SK-N-SH treated with all-trans-retinoic acid at 6 μM for 48 hours (cell line): Measurements from ENCODE around the gene PPARD.

Experiments used
- CSDC2 ChIP-seq: fragments of 250-450 bp; sonication (Bioruptor Pico); IDR thresholded peaks from 2 replicates; pipeline ENCODE4 v1.5.0; 2020; ENCODE audit warnings: mild to moderate bottlenecking, moderate library complexity
- GLIS3 ChIP-seq: fragments of 250-450 bp; sonication (Bioruptor Pico); IDR thresholded peaks from 2 replicates; pipeline ENCODE4 v1.5.0; 2020; ENCODE audit warnings: mild to moderate bottlenecking, moderate library complexity
- ZC3H10 ChIP-seq: fragments of 250-450 bp; sonication (Bioruptor Pico); IDR thresholded peaks from 2 replicates; pipeline ENCODE4 v1.5.1; 2021; ENCODE audit warnings: mild to moderate bottlenecking, moderate library complexity
- ZFP3 ChIP-seq: fragments of 250-450 bp; sonication (Bioruptor Pico); IDR thresholded peaks from 2 replicates; pipeline ENCODE4 v1.5.0; 2020; ENCODE audit warnings: mild to moderate bottlenecking, moderate library complexity
- ZFP30 ChIP-seq: fragments of 450-650 bp; formaldehyde crosslinking; IDR thresholded peaks from 2 replicates; pipeline ENCODE4 v1.5.0; 2022; ENCODE audit warnings: mild to moderate bottlenecking, moderate library complexity
- ZNF565 ChIP-seq: fragments of 450-650 bp; formaldehyde crosslinking; conservative IDR thresholded peaks from 2 replicates; pipeline ENCODE4 v1.5.0; 2020; ENCODE audit warnings: low read depth, mild to moderate bottlenecking, moderate library complexity
- ZNF70 ChIP-seq: fragments of 450-650 bp; formaldehyde crosslinking; IDR thresholded peaks from 2 replicates; pipeline ENCODE4 v1.5.0; 2020; ENCODE audit warnings: mild to moderate bottlenecking, moderate library complexity
- TF ChIP-seq, protein P1 (sequence below): fragments of 250-450 bp; sonication (Bioruptor Pico); IDR thresholded peaks from 2 replicates; pipeline ENCODE4 v1.8.0; 2020; ENCODE audit warnings: mild to moderate bottlenecking, moderate library complexity, borderline replicate concordance
- TF ChIP-seq, protein P2 (sequence below): fragments of 250-450 bp; sonication (Bioruptor Pico); IDR thresholded peaks from 2 replicates; pipeline ENCODE4 v1.5.1; 2021; ENCODE audit warnings: mild to moderate bottlenecking, moderate library complexity
- TF ChIP-seq, protein P3 (sequence below): fragments of 250-450 bp; sonication (Bioruptor Pico); IDR thresholded peaks from 2 replicates; pipeline ENCODE4 v1.5.1; 2020; ENCODE audit warnings: low read depth, mild to moderate bottlenecking, moderate library complexity

DNA sequence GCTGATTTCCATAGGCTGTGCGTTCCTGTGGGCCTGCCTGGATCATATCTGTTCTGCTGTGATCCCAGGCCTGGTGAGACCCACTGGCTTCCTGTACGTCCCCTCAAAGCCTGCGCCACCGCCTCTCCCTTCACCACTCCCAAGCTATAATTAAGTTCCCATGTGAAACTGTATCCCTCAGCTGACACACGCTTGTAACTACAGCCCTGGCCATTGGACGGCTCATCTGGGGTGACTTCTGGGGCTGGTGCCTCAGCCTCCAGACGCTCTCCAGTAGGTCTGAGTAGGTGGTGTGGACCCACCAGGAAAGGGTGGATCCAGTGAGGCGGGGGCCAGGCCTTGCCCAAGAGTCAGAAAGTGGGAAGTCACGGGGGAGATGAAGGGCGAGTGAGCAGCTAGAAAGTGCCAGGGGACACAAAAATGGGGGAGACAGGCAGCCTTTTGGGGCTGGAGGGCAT, 21.0 kb downstream of the PPARD start:
- TF ChIP-seq, protein P1, sequence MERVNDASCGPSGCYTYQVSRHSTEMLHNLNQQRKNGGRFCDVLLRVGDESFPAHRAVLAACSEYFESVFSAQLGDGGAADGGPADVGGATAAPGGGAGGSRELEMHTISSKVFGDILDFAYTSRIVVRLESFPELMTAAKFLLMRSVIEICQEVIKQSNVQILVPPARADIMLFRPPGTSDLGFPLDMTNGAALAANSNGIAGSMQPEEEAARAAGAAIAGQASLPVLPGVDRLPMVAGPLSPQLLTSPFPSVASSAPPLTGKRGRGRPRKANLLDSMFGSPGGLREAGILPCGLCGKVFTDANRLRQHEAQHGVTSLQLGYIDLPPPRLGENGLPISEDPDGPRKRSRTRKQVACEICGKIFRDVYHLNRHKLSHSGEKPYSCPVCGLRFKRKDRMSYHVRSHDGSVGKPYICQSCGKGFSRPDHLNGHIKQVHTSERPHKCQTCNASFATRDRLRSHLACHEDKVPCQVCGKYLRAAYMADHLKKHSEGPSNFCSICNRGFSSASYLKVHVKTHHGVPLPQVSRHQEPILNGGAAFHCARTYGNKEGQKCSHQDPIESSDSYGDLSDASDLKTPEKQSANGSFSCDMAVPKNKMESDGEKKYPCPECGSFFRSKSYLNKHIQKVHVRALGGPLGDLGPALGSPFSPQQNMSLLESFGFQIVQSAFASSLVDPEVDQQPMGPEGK (CRISPR knock-in tag) = no peak
- TF ChIP-seq CSDC2 (CRISPR knock-in tag) (no peak), ZNF565 (CRISPR knock-in tag) (no peak), ZNF70 (CRISPR knock-in tag) (no peak), ZFP30 (CRISPR knock-in tag) (no peak), ZFP3 (CRISPR knock-in tag) (no peak), GLIS3 (no peak), ZC3H10 (CRISPR knock-in tag) (no peak)
- TF ChIP-seq, protein P2, sequence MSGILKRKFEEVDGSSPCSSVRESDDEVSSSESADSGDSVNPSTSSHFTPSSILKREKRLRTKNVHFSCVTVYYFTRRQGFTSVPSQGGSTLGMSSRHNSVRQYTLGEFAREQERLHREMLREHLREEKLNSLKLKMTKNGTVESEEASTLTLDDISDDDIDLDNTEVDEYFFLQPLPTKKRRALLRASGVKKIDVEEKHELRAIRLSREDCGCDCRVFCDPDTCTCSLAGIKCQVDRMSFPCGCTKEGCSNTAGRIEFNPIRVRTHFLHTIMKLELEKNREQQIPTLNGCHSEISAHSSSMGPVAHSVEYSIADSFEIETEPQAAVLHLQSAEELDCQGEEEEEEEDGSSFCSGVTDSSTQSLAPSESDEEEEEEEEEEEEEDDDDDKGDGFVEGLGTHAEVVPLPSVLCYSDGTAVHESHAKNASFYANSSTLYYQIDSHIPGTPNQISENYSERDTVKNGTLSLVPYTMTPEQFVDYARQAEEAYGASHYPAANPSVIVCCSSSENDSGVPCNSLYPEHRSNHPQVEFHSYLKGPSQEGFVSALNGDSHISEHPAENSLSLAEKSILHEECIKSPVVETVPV (CRISPR knock-in tag) = no peak
- TF ChIP-seq, protein P3, sequence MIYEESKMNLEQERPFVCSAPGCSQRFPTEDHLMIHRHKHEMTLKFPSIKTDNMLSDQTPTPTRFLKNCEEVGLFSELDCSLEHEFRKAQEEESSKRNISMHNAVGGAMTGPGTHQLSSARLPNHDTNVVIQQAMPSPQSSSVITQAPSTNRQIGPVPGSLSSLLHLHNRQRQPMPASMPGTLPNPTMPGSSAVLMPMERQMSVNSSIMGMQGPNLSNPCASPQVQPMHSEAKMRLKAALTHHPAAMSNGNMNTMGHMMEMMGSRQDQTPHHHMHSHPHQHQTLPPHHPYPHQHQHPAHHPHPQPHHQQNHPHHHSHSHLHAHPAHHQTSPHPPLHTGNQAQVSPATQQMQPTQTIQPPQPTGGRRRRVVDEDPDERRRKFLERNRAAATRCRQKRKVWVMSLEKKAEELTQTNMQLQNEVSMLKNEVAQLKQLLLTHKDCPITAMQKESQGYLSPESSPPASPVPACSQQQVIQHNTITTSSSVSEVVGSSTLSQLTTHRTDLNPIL (CRISPR knock-in tag) = no peak
